ENCODE data around the gene TRIM31. TPM values are rescaled to one million over a fixed set of nuclear protein-coding genes. Genes with fewer than 3 reads are reported as not detected.

The TRIM31 gene
- total and polyA plus RNA-seq, 4 donors: 0.16 to 1.3 (median 0.48) TPM

GRCh38 chr6:30102970-30103871 lies 9.7 kb downstream of the TRIM31 start:
- WGBS: 3% methylated on average over 36 of the region's 36 CpGs
- TF ChIP-seq RXRA (IDR thresholded peaks at IDR 0.05) (peak; percentile 46 to 54), HNF4A (conservative IDR thresholded peaks at IDR 0.05) (peak; percentile 68 to 70), MAX (IDR thresholded peaks at IDR 0.05) (peak; percentile 26), EGR1 (IDR thresholded peaks at IDR 0.05; ENCODE audit: low read depth in 2 of 2) (no peak), YY1 (IDR thresholded peaks at IDR 0.05) (peak; percentile 26), HNF4G (IDR thresholded peaks at IDR 0.05) (peak; percentile 26), RAD21 (IDR thresholded peaks at IDR 0.05) (peak; percentile 90 to 92), GABPA (IDR thresholded peaks at IDR 0.05 in 1 of 2, conservative IDR thresholded peaks at IDR 0.05 in 1 of 2) (peak in 1 of 2 donors; percentile 67), SP1 (IDR thresholded peaks at IDR 0.05) (no peak), NR2F2 (IDR thresholded peaks at IDR 0.05) (no peak), FOXA2 (IDR thresholded peaks at IDR 0.05) (peak; percentile 84), FOXA1 (IDR thresholded peaks at IDR 0.05) (peak; percentile 80)
- TF ChIP-seq, protein P1, sequence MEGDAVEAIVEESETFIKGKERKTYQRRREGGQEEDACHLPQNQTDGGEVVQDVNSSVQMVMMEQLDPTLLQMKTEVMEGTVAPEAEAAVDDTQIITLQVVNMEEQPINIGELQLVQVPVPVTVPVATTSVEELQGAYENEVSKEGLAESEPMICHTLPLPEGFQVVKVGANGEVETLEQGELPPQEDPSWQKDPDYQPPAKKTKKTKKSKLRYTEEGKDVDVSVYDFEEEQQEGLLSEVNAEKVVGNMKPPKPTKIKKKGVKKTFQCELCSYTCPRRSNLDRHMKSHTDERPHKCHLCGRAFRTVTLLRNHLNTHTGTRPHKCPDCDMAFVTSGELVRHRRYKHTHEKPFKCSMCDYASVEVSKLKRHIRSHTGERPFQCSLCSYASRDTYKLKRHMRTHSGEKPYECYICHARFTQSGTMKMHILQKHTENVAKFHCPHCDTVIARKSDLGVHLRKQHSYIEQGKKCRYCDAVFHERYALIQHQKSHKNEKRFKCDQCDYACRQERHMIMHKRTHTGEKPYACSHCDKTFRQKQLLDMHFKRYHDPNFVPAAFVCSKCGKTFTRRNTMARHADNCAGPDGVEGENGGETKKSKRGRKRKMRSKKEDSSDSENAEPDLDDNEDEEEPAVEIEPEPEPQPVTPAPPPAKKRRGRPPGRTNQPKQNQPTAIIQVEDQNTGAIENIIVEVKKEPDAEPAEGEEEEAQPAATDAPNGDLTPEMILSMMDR (IDR thresholded peaks at IDR 0.05; ENCODE audit: low read depth, low read length, missing input control): peak; percentile 97
- Histone ChIP-seq H3K4me3 (ENCODE audit: low read depth in 1 of 3, low read length in 3 of 3) (peak overlapping the region; percentile 16 to 66 (median 22)), H3K36me3 (ENCODE audit: control insufficient read depth in 4 of 4, insufficient read depth in 3 of 4, low read depth in 1 of 4, low read length in 3 of 4) (no peaks in the 10 kb centered on the region), H3K9me3 (ENCODE audit: control insufficient read depth in 4 of 4, low read length in 3 of 4) (no peaks in the 10 kb centered on the region), H3K27me3 (ENCODE audit: control insufficient read depth in 4 of 4, insufficient read depth in 4 of 4, low read length in 3 of 4) (peaks cover 0 to 7% (median 2%) of the 10 kb centered on the region in 4 donors), H3K4me1 (ENCODE audit: control insufficient read depth in 4 of 4, insufficient read depth in 4 of 4, low read length in 3 of 4) (peaks cover 8 to 36% (median 28%) of the 10 kb centered on the region in 4 donors), H3K27ac (ENCODE audit: low read depth in 1 of 2, low read length in 2 of 2) (peak overlapping the region; percentile 31 to 49), H3K9ac (ENCODE audit: low read depth in 1 of 2, low read length in 2 of 2) (peak overlapping the region; percentile 28 to 40)
- peak; percentile 87 for DNase-seq (ENCODE audit: low spot score)

GRCh38 chr6:30102414-30102969 lies 10.4 kb downstream of the TRIM31 start:
- Histone ChIP-seq H3K9me3 (ENCODE audit: control insufficient read depth in 4 of 4, low read length in 3 of 4) (no peaks in the 10 kb centered on the region), H3K9ac (ENCODE audit: low read depth in 1 of 2, low read length in 2 of 2) (no peak overlapping the region), H3K4me1 (ENCODE audit: control insufficient read depth in 4 of 4, insufficient read depth in 4 of 4, low read length in 3 of 4) (peaks cover 8 to 36% (median 28%) of the 10 kb centered on the region in 4 donors), H3K4me3 (ENCODE audit: low read depth in 1 of 3, low read length in 3 of 3) (peak overlapping the region in 1 of 3 donors; percentile 15), H3K27me3 (ENCODE audit: control insufficient read depth in 4 of 4, insufficient read depth in 4 of 4, low read length in 3 of 4) (peaks cover 0 to 7% (median 2%) of the 10 kb centered on the region in 4 donors), H3K36me3 (ENCODE audit: control insufficient read depth in 4 of 4, insufficient read depth in 3 of 4, low read depth in 1 of 4, low read length in 3 of 4) (no peaks in the 10 kb centered on the region), H3K27ac (ENCODE audit: low read depth in 1 of 2, low read length in 2 of 2) (peak overlapping the region; percentile 31 to 49)
- DNase-seq (ENCODE audit: low spot score): no peak
- TF ChIP-seq YY1 (IDR thresholded peaks at IDR 0.05) (no peak), GABPA (IDR thresholded peaks at IDR 0.05 in 1 of 2, conservative IDR thresholded peaks at IDR 0.05 in 1 of 2) (no peak), TAF1 (conservative IDR thresholded peaks at IDR 0.05) (no peak), EGR1 (IDR thresholded peaks at IDR 0.05; ENCODE audit: low read depth in 2 of 2) (no peak), HNF4G (IDR thresholded peaks at IDR 0.05) (no peak), FOXA2 (IDR thresholded peaks at IDR 0.05) (no peak), ZBTB33 (IDR thresholded peaks at IDR 0.05) (no peak), MAX (IDR thresholded peaks at IDR 0.05) (no peak), NR2F2 (IDR thresholded peaks at IDR 0.05) (no peak), RXRA (IDR thresholded peaks at IDR 0.05) (no peak), ATF3 (IDR thresholded peaks at IDR 0.05) (no peak), JUND (IDR thresholded peaks at IDR 0.05) (no peak), HNF4A (conservative IDR thresholded peaks at IDR 0.05) (no peak)
- TF ChIP-seq, protein P1 (IDR thresholded peaks at IDR 0.05; ENCODE audit: low read depth, low read length, missing input control): no peak
- 46% methylated on average over 15 of the region's 15 CpGs for WGBS
